GM12872 (cell line): ENCODE data around the gene DHX35.
A peak's percentile ranks its signal among the peaks of the same experiment; 100 is the strongest.

Source experiments
- TF ChIP-seq, protein P1 (sequence below): IDR thresholded peaks from 3 replicates; pipeline ENCODE4 v1.5.1; 2011; ENCODE audit warnings: low read depth, mild to moderate bottlenecking, low read length, moderate library complexity; ENCODE audit not compliant: insufficient read depth

The DHX35 gene, protein sequence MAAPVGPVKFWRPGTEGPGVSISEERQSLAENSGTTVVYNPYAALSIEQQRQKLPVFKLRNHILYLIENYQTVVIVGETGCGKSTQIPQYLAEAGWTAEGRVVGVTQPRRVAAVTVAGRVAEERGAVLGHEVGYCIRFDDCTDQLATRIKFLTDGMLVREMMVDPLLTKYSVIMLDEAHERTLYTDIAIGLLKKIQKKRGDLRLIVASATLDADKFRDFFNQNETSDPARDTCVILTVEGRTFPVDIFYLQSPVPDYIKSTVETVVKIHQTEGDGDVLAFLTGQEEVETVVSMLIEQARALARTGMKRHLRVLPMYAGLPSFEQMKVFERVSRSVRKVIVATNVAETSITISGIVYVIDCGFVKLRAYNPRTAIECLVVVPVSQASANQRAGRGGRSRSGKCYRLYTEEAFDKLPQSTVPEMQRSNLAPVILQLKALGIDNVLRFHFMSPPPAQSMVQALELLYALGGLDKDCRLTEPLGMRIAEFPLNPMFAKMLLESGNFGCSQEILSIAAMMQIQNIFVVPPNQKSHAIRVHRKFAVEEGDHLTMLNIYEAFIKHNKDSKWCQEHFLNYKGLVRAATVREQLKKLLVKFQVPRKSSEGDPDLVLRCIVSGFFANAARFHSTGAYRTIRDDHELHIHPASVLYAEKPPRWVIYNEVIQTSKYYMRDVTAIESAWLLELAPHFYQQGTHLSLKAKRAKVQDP

DNA sequence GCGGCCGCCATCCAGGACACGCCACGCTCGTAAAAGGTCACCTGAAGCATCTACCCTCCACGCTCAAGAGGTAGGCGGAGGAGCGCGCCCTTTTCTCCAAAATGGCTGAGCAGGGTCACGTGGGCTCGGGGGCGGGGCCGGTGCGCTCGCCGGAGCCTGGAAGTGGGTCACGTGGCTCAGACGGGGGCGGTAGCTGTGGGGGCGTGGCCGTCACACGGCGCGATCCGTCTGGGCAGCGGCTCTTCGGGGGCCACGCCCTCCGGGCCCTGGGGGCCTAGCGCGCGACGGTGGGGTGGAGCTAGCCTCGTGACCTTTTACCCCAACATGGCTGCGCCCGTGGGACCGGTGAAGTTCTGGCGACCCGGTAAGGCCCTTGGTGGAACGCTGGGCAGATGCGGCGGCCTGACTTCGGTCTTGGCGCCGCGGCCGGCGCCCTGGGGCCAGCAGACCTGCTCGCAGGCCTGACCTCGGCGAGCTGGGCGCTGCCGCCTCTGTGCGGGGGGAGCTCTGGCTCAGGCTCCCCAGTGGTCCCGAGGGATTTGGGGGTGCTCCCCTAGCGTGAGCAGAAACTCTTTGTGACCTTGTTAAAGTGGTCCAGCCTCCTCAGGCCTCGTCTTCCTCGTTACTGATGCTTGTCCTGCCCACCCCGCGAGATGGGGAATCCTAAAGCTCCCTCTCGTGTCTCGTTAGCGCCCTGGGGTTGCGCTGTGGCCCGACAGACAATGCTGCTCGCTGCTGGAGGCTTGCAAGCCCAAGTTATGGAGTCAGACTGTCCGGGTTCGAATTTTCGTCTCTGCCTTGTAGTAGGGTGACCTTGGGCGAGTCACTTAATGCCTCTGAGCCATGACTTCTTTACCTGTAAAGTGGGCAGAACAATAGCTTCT lies at the start of gene DHX35:
DHX35 (plus strand) TSS at position 301 of the 884 bp plus-strand sequence; CDS start at position 325, 24 bp downstream.
- TF ChIP-seq, protein P1, sequence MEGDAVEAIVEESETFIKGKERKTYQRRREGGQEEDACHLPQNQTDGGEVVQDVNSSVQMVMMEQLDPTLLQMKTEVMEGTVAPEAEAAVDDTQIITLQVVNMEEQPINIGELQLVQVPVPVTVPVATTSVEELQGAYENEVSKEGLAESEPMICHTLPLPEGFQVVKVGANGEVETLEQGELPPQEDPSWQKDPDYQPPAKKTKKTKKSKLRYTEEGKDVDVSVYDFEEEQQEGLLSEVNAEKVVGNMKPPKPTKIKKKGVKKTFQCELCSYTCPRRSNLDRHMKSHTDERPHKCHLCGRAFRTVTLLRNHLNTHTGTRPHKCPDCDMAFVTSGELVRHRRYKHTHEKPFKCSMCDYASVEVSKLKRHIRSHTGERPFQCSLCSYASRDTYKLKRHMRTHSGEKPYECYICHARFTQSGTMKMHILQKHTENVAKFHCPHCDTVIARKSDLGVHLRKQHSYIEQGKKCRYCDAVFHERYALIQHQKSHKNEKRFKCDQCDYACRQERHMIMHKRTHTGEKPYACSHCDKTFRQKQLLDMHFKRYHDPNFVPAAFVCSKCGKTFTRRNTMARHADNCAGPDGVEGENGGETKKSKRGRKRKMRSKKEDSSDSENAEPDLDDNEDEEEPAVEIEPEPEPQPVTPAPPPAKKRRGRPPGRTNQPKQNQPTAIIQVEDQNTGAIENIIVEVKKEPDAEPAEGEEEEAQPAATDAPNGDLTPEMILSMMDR: peak; percentile 28; the same call in 2 of the 3 replicates

DNA sequence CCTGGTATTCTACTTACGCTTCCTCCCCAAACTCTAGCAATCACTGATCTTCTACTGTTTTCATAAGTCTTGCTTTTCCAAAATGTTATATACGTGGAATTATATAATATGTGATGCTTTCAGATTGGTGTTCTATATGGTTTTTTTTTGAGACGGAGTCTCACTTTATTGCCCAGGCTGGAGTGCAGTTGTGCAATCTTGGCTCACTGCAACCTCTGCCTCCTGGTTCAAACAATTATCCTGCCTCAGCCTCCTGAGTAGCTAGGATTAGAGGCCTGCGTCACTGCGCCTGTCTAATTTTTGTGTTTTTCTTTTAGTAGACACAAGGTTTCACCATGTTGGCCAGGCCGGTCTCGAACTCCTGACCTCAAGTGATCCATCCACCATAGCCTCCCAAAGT lies 46.8 kb upstream of the DHX35 start:
- TF ChIP-seq, protein P1: no peak

DNA sequence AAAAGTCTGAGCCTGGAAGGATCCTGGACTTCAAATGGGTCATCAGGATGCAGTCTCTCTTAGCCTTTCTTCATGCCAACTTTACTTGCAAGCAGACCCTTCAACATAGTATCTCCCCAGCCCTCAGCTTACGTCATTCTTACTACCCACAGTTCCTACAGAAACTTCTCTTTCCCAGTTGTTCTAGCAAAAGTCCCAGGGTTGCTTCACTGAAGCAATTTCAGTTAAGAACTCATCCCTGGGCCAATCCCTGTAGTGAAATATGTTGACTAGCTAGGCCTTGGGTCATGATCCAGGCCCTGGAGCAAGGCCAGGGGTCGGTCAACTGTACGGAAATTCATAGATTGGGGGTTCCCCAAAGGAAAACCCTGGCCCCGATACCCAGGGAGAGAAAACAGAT lies 44.5 kb upstream of the DHX35 start:
- TF ChIP-seq, protein P1: no peak

DNA sequence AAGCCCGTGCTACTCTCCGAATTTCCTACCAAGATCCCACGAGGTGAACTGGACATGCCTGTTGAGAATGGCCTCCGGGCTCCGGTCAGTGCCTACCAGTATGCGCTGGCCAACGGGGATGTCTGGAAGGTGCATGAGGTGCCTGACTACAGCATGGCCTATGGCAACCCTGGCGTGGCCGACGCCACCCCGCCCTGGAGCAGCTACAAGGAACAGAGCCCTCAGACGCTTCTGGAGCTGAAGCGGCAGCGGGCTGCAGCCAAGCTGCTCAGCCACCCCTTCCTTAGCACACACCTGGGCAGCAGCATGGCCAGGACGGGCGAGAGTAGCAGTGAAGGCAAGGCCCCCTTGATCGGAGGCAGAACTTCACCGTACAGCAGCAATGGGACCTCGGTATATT lies 44.0 kb upstream of the DHX35 start:
- TF ChIP-seq, protein P1: no peak

DNA sequence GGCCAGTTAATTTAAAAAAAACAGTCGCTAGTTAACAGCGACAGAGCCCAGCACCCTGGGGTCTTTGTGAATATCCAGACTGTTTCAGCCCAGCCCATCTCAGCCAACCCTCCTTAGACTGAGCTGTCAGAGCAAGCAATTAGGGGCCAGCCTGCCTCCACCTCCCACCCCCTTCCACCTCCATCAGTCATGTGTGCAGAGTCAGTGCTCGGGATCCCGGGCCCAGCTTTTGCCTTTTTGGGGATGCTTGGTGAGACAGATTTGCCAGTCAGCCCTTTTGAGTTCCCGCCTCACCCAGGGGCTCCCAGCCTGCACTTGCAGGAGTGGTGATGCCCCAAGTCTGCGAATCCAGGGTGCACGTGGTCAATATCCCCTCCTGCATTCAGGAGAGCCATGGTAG lies 42.5 kb upstream of the DHX35 start:
- TF ChIP-seq, protein P1: no peak

DNA sequence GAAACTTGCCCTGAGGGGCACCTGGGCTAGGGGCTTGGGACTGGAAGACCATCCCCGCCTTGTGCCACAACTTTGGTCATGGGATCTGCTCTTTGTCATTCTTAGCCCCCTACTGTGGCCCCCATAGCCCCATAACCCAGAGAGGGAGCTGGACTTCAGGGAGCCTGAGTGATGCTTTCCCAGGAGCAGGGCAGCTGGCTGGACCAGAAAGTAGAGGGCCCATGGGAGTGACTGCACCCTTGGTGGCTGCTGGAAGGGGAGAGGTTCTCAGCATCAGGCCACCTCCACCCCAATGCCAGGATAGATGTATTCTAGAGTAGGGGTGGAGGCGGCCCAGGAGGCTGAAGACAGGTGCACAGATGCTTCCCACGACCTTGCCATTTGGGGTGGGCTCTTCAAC lies 41.7 kb upstream of the DHX35 start:
- TF ChIP-seq, protein P1: no peak

DNA sequence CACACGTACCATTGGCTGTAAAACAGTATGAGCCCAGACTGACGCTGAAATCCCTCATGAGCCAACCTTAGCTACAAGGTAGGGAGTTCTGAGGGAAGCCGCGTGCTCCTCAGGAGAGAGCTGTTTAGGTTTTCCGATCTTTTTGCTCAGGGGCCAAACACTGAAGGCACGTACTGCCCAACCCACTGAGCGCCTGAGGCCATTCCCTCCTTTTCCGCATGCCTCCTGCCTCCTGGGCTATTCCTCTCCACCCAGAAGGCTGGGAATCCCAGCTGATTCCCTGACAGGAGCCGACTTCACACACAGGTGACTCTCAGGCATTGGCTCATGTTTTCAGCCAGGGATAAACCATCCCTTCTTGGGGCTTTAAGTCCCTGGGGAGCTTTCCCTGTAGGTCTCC lies 41.3 kb upstream of the DHX35 start:
- TF ChIP-seq, protein P1: no peak
